ENCODE results near the gene MSTO1.

DNA sequence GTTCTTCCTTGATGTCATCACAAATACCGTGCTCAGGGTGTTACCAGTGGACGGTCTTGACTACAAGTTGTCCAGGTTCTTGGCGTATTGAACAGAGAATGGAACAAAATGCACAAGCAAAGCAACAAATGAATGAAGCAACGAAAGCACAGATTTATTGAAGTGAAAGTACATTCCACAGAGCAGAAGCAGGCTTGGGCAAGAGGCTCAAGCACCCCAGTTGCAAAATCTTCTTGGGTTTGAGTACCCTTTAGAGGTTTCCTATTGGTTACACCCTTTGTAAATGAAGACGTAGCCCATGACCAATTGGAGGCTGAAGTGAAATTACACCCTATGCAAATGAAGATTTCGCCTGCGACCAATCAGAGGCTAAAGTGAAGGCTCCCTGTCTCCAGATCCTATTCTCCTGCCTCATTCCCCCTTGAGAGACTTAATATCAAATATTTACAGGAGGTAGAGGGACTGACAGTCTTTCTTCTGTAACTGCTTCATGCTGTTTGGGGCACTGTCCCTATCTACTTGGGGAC, 40.3 kb downstream of the MSTO1 start:
- TF ChIP-seq POLR2A (IDR thresholded peaks at IDR 0.05; ENCODE audit: low read depth, low read length) (no peak), POLR2AphosphoS5 (IDR thresholded peaks at IDR 0.05; ENCODE audit: low read depth, low read length) (no peak), TAF1 (IDR thresholded peaks at IDR 0.05; ENCODE audit: borderline replicate concordance, low read depth, low read length) (no peak)

Measured in GM12892 (cell line).